ENCODE data around the gene AUTS2. TPM values are rescaled to one million over a fixed set of nuclear protein-coding genes. Genes with fewer than 3 reads are reported as not detected.

Gene AUTS2
- polyA plus RNA-seq, 3 donors, result 0.08 to 0.35 TPM; not detected in 1

- Histone ChIP-seq H3K79me2 (ENCODE audit: insufficient read depth, low read length) (no peaks in the 10 kb centered on the region), H4K20me1 (ENCODE audit: insufficient read depth, low read length) (no peaks in the 10 kb centered on the region), H2AFZ (ENCODE audit: insufficient read depth, low read depth, low read length, poor library complexity, severe bottlenecking) (no peak overlapping the region), H3K9me3 (replicated peaks in 1 of 2; ENCODE audit: control insufficient read depth in 1 of 2, insufficient read depth in 1 of 2, low read length in 2 of 2) (no peaks in the 10 kb centered on the region), H3K36me3 (replicated peaks in 1 of 2; ENCODE audit: control insufficient read depth in 1 of 2, insufficient read depth in 2 of 2, low read length in 2 of 2) (no peaks in the 10 kb centered on the region), H3K27ac (ENCODE audit: low read depth in 1 of 2, low read length in 2 of 2) (no peak overlapping the region), H3K27me3 (ENCODE audit: control insufficient read depth in 2 of 2, insufficient read depth in 2 of 2, low read length in 2 of 2) (no peaks in the 10 kb centered on the region), H3K4me2 (replicated peaks; ENCODE audit: extremely low read depth, low read length, poor library complexity, severe bottlenecking) (no peak overlapping the region), H3K4me3 (replicated peaks in 1 of 3; ENCODE audit: low read depth in 2 of 3, low read length in 3 of 3) (no peak overlapping the region), H3K9ac (ENCODE audit: insufficient read depth, low read length, poor library complexity, severe bottlenecking) (no peak overlapping the region), H3K4me1 (ENCODE audit: control insufficient read depth in 1 of 2, insufficient read depth in 2 of 2, low read length in 2 of 2) (no peaks in the 10 kb centered on the region)
- Mint-ChIP-seq H3K4me3 (no peak overlapping the region), H3K27ac (no peak overlapping the region), H3K36me3 (no peaks in the 10 kb centered on the region), H3K27me3 (ENCODE audit: low read depth in 3 of 3) (no peaks in the 10 kb centered on the region), H3K9me3 (no peaks in the 10 kb centered on the region), H3K4me1 (no peaks in the 10 kb centered on the region)
- intact Hi-C loops (cut with micrococcal nuclease), result no loop called here
- WGBS (ENCODE audit: insufficient coverage), result 83% methylated on average over 4 of the region's 5 CpGs
- no peak for DNase-seq
- TF ChIP-seq CTCF (IDR thresholded peaks at IDR 0.05), result no peak
Observed at GRCh38 chr7:70466725-70467364, 868.6 kb downstream of the AUTS2 start.

GRCh38 chr7:70470746-70471145 lies 872.5 kb downstream of the AUTS2 start:
- H4K20me1 ChIP-seq (ENCODE audit: insufficient read depth, low read length), result no peaks in the 10 kb centered on the region
- no peaks in the 10 kb centered on the region for H3K79me2 ChIP-seq (ENCODE audit: insufficient read depth, low read length)
- Mint-ChIP-seq H3K4me1 (no peaks in the 10 kb centered on the region), H3K36me3 (no peaks in the 10 kb centered on the region), H3K9me3 (no peaks in the 10 kb centered on the region), H3K27me3 (ENCODE audit: low read depth in 3 of 3) (no peaks in the 10 kb centered on the region), H3K27ac (no peak overlapping the region), H3K4me3 (no peak overlapping the region)
- H3K9ac ChIP-seq (ENCODE audit: insufficient read depth, low read length, poor library complexity, severe bottlenecking), result no peak overlapping the region
- H3K9me3 ChIP-seq (replicated peaks in 1 of 2; ENCODE audit: control insufficient read depth in 1 of 2, insufficient read depth in 1 of 2, low read length in 2 of 2), result no peaks in the 10 kb centered on the region
- H3K36me3 ChIP-seq (replicated peaks in 1 of 2; ENCODE audit: control insufficient read depth in 1 of 2, insufficient read depth in 2 of 2, low read length in 2 of 2), result no peaks in the 10 kb centered on the region
- TF ChIP-seq CTCF (IDR thresholded peaks at IDR 0.05), result no peak
- no peak overlapping the region for H2AFZ ChIP-seq (ENCODE audit: insufficient read depth, low read depth, low read length, poor library complexity, severe bottlenecking)
- WGBS (ENCODE audit: insufficient coverage), result 100% methylated on average over 3 of the region's 10 CpGs
- no peak overlapping the region for H3K27ac ChIP-seq (ENCODE audit: low read depth in 1 of 2, low read length in 2 of 2)
- H3K4me2 ChIP-seq (replicated peaks; ENCODE audit: extremely low read depth, low read length, poor library complexity, severe bottlenecking), result no peak overlapping the region
- no peaks in the 10 kb centered on the region for H3K27me3 ChIP-seq (ENCODE audit: control insufficient read depth in 2 of 2, insufficient read depth in 2 of 2, low read length in 2 of 2)
- intact Hi-C loops (cut with micrococcal nuclease), result no loop called here
- no peak overlapping the region for H3K4me3 ChIP-seq (replicated peaks in 1 of 3; ENCODE audit: low read depth in 2 of 3, low read length in 3 of 3)
- DNase-seq, result no peak
- no peaks in the 10 kb centered on the region for H3K4me1 ChIP-seq (ENCODE audit: control insufficient read depth in 1 of 2, insufficient read depth in 2 of 2, low read length in 2 of 2)

All from CD14-positive monocyte (primary cell).